B cell (primary cell): ENCODE measurements around the gene AUTS2. TPM values are rescaled to one million over a fixed set of nuclear protein-coding genes. Genes with fewer than 3 reads are reported as not detected.

Source experiments
- ATAC-seq: fragments of 200-7000 bp; cut with Tn5 transposase; one replicate; pipeline ENCODE4 v1.10.0; 2021; ENCODE audit warnings: low read depth, mild to moderate bottlenecking, moderate number of reproducible peaks, moderate library complexity
- CTCF ChIA-PET: fragments of 350-600 bp; sonication (Branson Sonifier 250); formaldehyde crosslinking; loops from one replicate; lab custom pipeline; 2021; ENCODE audit warnings: antibody characterized with exemption, inconsistent platforms; lab: Charles Lee
- POLR2A ChIA-PET: fragments of 350-600 bp; sonication (Branson Sonifier 250); formaldehyde crosslinking; loops from one replicate; lab custom pipeline; 2021; ENCODE audit warnings: antibody characterized with exemption; lab: Charles Lee
- DNase-seq: peaks from one replicate; pipeline ENCODE4 v3.0.0; 2013
- H2AFZ ChIP-seq: 2 replicates; pipeline ENCODE4 v1.6.1; 2012; ENCODE audit warnings: mild to moderate bottlenecking, low read depth, low read length; ENCODE audit not compliant: insufficient read depth, poor library complexity, severe bottlenecking
- H3K27ac ChIP-seq, 2 donors: 1 replicate in 1 of 2; 2 replicates in 1 of 2; pipeline ENCODE4 v1.5.1; 2012 to 2013; ENCODE audit warnings: low read length in 2 of 2, mild to moderate bottlenecking in 2 of 2, moderate library complexity in 1 of 2
- H3K27me3 ChIP-seq, 4 experiments: fragments of 200-600 bp in 1 of 4; sonication (generic) in 1 of 4; replicated peaks in 1 of 4; 1 replicate in 2 of 4; 2 replicates in 2 of 4; pipeline versions ENCODE4 v1.6.1 to v1.7.0; 2013 to 2016; ENCODE audit warnings: low read length in 3 of 4, mild to moderate bottlenecking in 2 of 4, mixed read lengths in 1 of 4, moderate library complexity in 1 of 4; ENCODE audit not compliant: insufficient read depth in 4 of 4, control insufficient read depth in 3 of 4; ENCODE audit errors: control extremely low read depth in 1 of 4
- H3K36me3 ChIP-seq, 2 experiments: replicated peaks in 1 of 2; 1 replicate in 1 of 2; 2 replicates in 1 of 2; pipeline versions ENCODE4 v1.6.1 to v1.7.1; 2013; ENCODE audit warnings: low read length in 1 of 2; ENCODE audit not compliant: insufficient read depth in 2 of 2, control insufficient read depth in 1 of 2; ENCODE audit errors: control extremely low read depth in 1 of 2, extremely low read depth in 1 of 2
- H3K4me1 ChIP-seq, 2 donors: fragments of 200-600 bp in 1 of 2; sonication (generic) in 1 of 2; 1 replicate in 1 of 2; 2 replicates in 1 of 2; pipeline versions ENCODE4 v1.5.1 to v1.6.1; 2013 to 2017; ENCODE audit warnings: low read length in 2 of 2; ENCODE audit not compliant: control insufficient read depth in 2 of 2, insufficient read depth in 2 of 2
- H3K4me2 ChIP-seq: replicated peaks from 2 replicates; pipeline ENCODE3; 2012; ENCODE audit warnings: mild to moderate bottlenecking, low read depth, low read length; ENCODE audit not compliant: poor library complexity, severe bottlenecking
- H3K4me3 ChIP-seq, 5 experiments: fragments of 200-600 bp in 1 of 5; sonication (generic) in 1 of 5; 1 replicate in 3 of 5; 2 replicates in 2 of 5; pipeline versions ENCODE4 v1.5.1 to v1.7.0; 2011 to 2016; ENCODE audit warnings: low read length in 4 of 5, mild to moderate bottlenecking in 4 of 5, low read depth in 2 of 5, control low read depth in 1 of 5, moderate library complexity in 1 of 5; ENCODE audit not compliant: insufficient read depth in 1 of 5; ENCODE audit errors: control extremely low read depth in 1 of 5, extremely low read depth in 1 of 5
- H3K79me2 ChIP-seq: fragments of 200-600 bp; sonication (generic); one replicate; pipeline ENCODE4 v1.6.0; 2016; ENCODE audit warnings: low read length; ENCODE audit not compliant: control insufficient read depth, insufficient read depth
- H3K9ac ChIP-seq: fragments of 200-600 bp; sonication (generic); 2 replicates; pipeline ENCODE4 v1.6.1; 2017; ENCODE audit warnings: mild to moderate bottlenecking, low read length, moderate library complexity
- H3K9me3 ChIP-seq, 3 donors: one replicate each; pipeline versions ENCODE4 v1.6.1 to v1.7.1; 2013; ENCODE audit warnings: low read length in 2 of 3; ENCODE audit not compliant: control insufficient read depth in 2 of 3, insufficient read depth in 1 of 3; ENCODE audit errors: control extremely low read depth in 1 of 3
- H4K20me1 ChIP-seq: 2 replicates; pipeline ENCODE4 v1.6.0; 2012; ENCODE audit warnings: mild to moderate bottlenecking, low read length; ENCODE audit not compliant: insufficient read depth, control insufficient read depth, poor library complexity, severe bottlenecking
- H3K27ac Mint-ChIP-seq: one replicate; pipeline ENCODE4 v1.8.0; 2021; ENCODE audit warnings: mixed read lengths
- H3K27me3 Mint-ChIP-seq: one replicate; pipeline ENCODE4 v1.8.0; 2021; ENCODE audit warnings: mixed read lengths
- H3K4me1 Mint-ChIP-seq: one replicate; pipeline ENCODE4 v1.8.0; 2021; ENCODE audit warnings: mixed read lengths
- H3K4me3 Mint-ChIP-seq: one replicate; pipeline ENCODE4 v1.8.0; 2021; ENCODE audit warnings: mixed read lengths
- H3K9me3 Mint-ChIP-seq: one replicate; pipeline ENCODE4 v1.8.0; 2022; ENCODE audit warnings: mixed read lengths; ENCODE audit not compliant: insufficient read depth
- CTCF ChIP-seq: fragments of 200-600 bp; IDR thresholded peaks from one replicate; pipeline ENCODE4 v1.8.0; 2022; ENCODE audit warnings: antibody characterized with exemption, mild to moderate bottlenecking
- EZH2 ChIP-seq: IDR thresholded peaks from 2 replicates; pipeline ENCODE4 v1.6.1; 2012; ENCODE audit warnings: borderline replicate concordance, low read depth, mild to moderate bottlenecking, moderate library complexity, low read length; ENCODE audit not compliant: insufficient read depth, poor library complexity, severe bottlenecking
- WGBS: methylation state at CpG from one replicate; pipeline ENCODE4 v1.1.5; 2013; ENCODE audit warnings: missing lambda C conversion rate; ENCODE audit not compliant: insufficient coverage; 5-methylcytosine and 5-hydroxymethylcytosine counted together
- intact Hi-C: fragments of 100-400 bp; cut with micrococcal nuclease; formaldehyde crosslinking; loops from one replicate; pipeline ENCODE4 v1.10.0; 2022
- polyA plus RNA-seq: library from polyadenylated mRNA; depleted of rRNA; stranded (reverse); fragments of >200 nt; gene quantifications from 2 replicates; pipeline ENCODE4 v1.2.3, GENCODE V29; 2012
- total RNA-seq, 2 donors: library from RNA; stranded (reverse); fragments of 120-200 nt in 1 of 2; gene quantifications; 1 replicate in 1 of 2; 2 replicates in 1 of 2; pipeline versions ENCODE4 v1.2.3 to v1.2.4, GENCODE V29; 2013 to 2022

AUTS2 gene
- total and polyA plus RNA-seq, 2 donors (not counting 1 experiment from before 2014, with no cell fraction given) = 22.3 to 35.0 TPM

- intact Hi-C loops = no loop called here
- no peaks in the 10 kb centered on the region for H3K36me3 ChIP-seq
- ATAC-seq (no peak), DNase-seq (no peak)
- H3K4me2 ChIP-seq = no peak overlapping the region
- H3K79me2 ChIP-seq = no peaks in the 10 kb centered on the region
- no peaks in the 10 kb centered on the region for H3K27me3 ChIP-seq
- H3K4me3 Mint-ChIP-seq = no peak overlapping the region
- no peaks in the 10 kb centered on the region for H4K20me1 ChIP-seq
- no peaks in the 10 kb centered on the region for H3K9me3 ChIP-seq
- no peak overlapping the region for H3K27ac ChIP-seq
- ChIA-PET POLR2A (no interaction called here), CTCF (no interaction called here)
- peaks cover 6% of the 10 kb centered on the region for H3K4me1 Mint-ChIP-seq
- H2AFZ ChIP-seq = no peak overlapping the region
- H3K4me1 ChIP-seq = peaks cover 0 to 1% of the 10 kb centered on the region in 2 donors
- H3K27ac Mint-ChIP-seq = no peak overlapping the region
- no peak overlapping the region for H3K4me3 ChIP-seq
- no peaks in the 10 kb centered on the region for H3K27me3 Mint-ChIP-seq
- TF ChIP-seq CTCF (no peak), EZH2 (no peak)
- 83% methylated on average over 1 of the region's 4 CpGs for WGBS
- no peak overlapping the region for H3K9ac ChIP-seq
- no peaks in the 10 kb centered on the region for H3K9me3 Mint-ChIP-seq
Observed at GRCh38 chr7:69759373-69759772, 161.1 kb downstream of the AUTS2 start.

GRCh38 chr7:69761290-69761922, 163.1 kb downstream of the AUTS2 start:
- CTCF ChIA-PET = no interaction called here
- peaks cover 2% of the 10 kb centered on the region for H3K4me1 Mint-ChIP-seq
- intact Hi-C loops = no loop called here
- Histone ChIP-seq H3K4me3 (no peak overlapping the region), H4K20me1 (no peaks in the 10 kb centered on the region), H3K27ac (no peak overlapping the region), H3K9me3 (no peaks in the 10 kb centered on the region), H2AFZ (no peak overlapping the region), H3K27me3 (no peaks in the 10 kb centered on the region), H3K9ac (no peak overlapping the region), H3K79me2 (no peaks in the 10 kb centered on the region), H3K4me1 (no peaks in the 10 kb centered on the region), H3K4me2 (no peak overlapping the region), H3K36me3 (no peaks in the 10 kb centered on the region)
- no peaks in the 10 kb centered on the region for H3K9me3 Mint-ChIP-seq
- TF ChIP-seq CTCF (no peak), EZH2 (no peak)
- WGBS = 85% methylated on average over 3 of the region's 5 CpGs
- no peak overlapping the region for H3K4me3 Mint-ChIP-seq
- DNase-seq (no peak), ATAC-seq (no peak)
- H3K27me3 Mint-ChIP-seq = no peaks in the 10 kb centered on the region
- POLR2A ChIA-PET = no interaction called here
- no peak overlapping the region for H3K27ac Mint-ChIP-seq
